GM12872 (cell line): Measurements from ENCODE around the gene UBE3B.

Experiments
- CTCF ChIP-seq: IDR thresholded peaks from 3 replicates; pipeline ENCODE4 v1.5.1; 2011; ENCODE audit warnings: low read depth, mild to moderate bottlenecking, low read length, moderate library complexity; ENCODE audit not compliant: insufficient read depth

Gene UBE3B

DNA sequence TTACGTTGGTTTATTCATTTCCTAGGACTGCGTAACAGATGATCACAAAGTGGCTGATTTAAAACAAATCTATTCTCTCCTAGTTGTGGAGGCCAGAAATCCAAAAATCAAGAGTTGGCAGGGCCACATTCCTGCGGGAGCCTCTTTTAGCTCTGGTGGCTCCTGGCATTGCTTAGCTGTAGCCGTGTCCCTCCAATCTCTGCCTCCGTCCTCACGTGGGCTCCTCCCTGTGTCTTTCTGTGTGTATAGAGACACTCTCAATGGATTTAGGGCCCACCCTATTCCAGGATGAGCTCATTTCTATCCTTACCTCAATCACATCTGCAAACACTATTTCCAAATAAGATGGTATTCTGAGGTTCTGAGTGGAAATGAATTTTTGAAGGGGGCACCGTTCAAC, 42.9 kb upstream of the UBE3B start:
- no peak for TF ChIP-seq CTCF

DNA sequence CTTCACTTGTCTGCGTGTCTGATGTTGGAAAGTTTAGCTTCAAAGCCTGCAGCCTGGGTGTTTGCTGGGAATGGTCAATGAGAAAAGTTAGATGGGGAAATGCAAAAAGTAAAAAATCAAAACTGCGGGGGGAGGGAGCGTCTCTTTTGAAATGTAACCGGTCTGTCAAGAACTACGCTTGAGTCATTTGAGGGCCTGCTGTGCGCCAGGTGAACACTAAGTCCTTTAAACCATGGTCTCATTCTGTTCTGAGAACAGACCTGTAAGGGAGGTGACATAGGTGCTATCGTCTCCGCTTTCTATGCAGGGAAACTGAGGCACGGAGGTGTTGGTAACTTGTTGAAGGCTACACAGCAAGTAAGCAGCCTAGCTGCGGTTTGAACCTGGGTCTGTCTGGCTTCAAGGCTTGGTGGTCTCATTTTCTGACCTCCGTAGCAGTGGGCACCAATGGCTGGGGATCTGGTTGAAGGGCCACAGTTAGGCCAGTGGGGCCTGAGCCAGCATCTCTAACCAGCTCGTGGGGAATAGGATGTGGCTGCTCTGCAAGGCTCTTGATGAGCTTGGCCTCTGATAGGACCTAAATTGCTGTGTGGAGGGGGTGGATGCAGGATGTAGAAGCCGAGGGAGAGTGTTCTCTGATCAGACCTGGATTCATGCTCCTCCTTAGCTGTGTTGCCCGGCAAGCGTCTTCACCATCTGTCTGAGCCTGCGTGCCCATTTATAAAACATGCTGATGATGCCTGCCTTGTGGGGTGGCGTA, 41.8 kb upstream of the UBE3B start:
- TF ChIP-seq CTCF = no peak

GRCh38 chr12:109436188-109436560, 41.3 kb upstream of the UBE3B start:
- TF ChIP-seq CTCF = no peak

- TF ChIP-seq CTCF = no peak
These were observed 38.3 kb upstream of the UBE3B start for GRCh38 chr12:109439181-109439580.

- TF ChIP-seq CTCF = no peak
These were observed 36.5 kb upstream of the UBE3B start for GRCh38 chr12:109440851-109441490.

- no peak for TF ChIP-seq CTCF
These were observed 33.6 kb upstream of the UBE3B start for GRCh38 chr12:109443794-109444193.

GRCh38 chr12:109444259-109444658, 33.2 kb upstream of the UBE3B start:
- TF ChIP-seq CTCF = no peak
